ENCODE measurements around the gene SIAE.

The SIAE gene

GRCh38 chr11:124716591-124716990 is 43.1 kb upstream of the SIAE start:
- H3K4me3 ChIP-seq: no peak overlapping the region
- no peak overlapping the region for H3K27ac ChIP-seq
- DNase-seq (ENCODE audit: low spot score): no peak
- no peak for TF ChIP-seq CTCF (IDR thresholded peaks at IDR 0.05)

GRCh38 chr11:124712392-124712791 is 38.9 kb upstream of the SIAE start:
- no peak for TF ChIP-seq CTCF (IDR thresholded peaks at IDR 0.05)
- DNase-seq (ENCODE audit: low spot score): no peak
- Histone ChIP-seq H3K27ac (no peak overlapping the region), H3K4me3 (no peak overlapping the region)

GRCh38 chr11:124707829-124708228 is 34.3 kb upstream of the SIAE start:
- no peak overlapping the region for H3K4me3 ChIP-seq
- no peak for TF ChIP-seq CTCF (IDR thresholded peaks at IDR 0.05)
- no peak for DNase-seq (ENCODE audit: low spot score)
- H3K27ac ChIP-seq: no peak overlapping the region

- no peak overlapping the region for H3K27ac ChIP-seq
- DNase-seq (ENCODE audit: low spot score): no peak
- H3K4me3 ChIP-seq: no peak overlapping the region
- TF ChIP-seq CTCF (IDR thresholded peaks at IDR 0.05): no peak
Observed at GRCh38 chr11:124700028-124700427, 26.5 kb upstream of the SIAE start.

GRCh38 chr11:124699547-124699946 is 26.0 kb upstream of the SIAE start:
- no peak for DNase-seq (ENCODE audit: low spot score)
- Histone ChIP-seq H3K27ac (no peak overlapping the region), H3K4me3 (no peak overlapping the region)
- TF ChIP-seq CTCF (IDR thresholded peaks at IDR 0.05): no peak

- Histone ChIP-seq H3K27ac (no peak overlapping the region), H3K4me3 (no peak overlapping the region)
- TF ChIP-seq CTCF (IDR thresholded peaks at IDR 0.05): no peak
- DNase-seq (ENCODE audit: low spot score): no peak
Observed at GRCh38 chr11:124693142-124693541, 19.6 kb upstream of the SIAE start.

GRCh38 chr11:124682443-124682842 is 8.9 kb upstream of the SIAE start:
- no peak for TF ChIP-seq CTCF (IDR thresholded peaks at IDR 0.05)
- no peak for DNase-seq (ENCODE audit: low spot score)
- Histone ChIP-seq H3K27ac (no peak overlapping the region), H3K4me3 (no peak overlapping the region)

All from coronary artery (tissue), 2 donors.